ENCODE results near the gene CDC25C.

Gene CDC25C

GRCh38 chr5:138331449-138332368 lies at the start of gene CDC25C:
Gene CDC25C, minus strand, starts transcription at chr5:138331804. Its CDS starts 624 bp downstream, at chr5:138331180.
- peak; percentile 47 to 99 (median 94) for DNase-seq

- no peak for DNase-seq
These were observed 41.0 kb upstream of the CDC25C start for GRCh38 chr5:138372653-138373052.

- no peak for DNase-seq
These were observed 40.6 kb upstream of the CDC25C start for GRCh38 chr5:138372225-138372624.

- DNase-seq: no peak
These were observed 39.9 kb upstream of the CDC25C start for GRCh38 chr5:138371454-138371853.

GRCh38 chr5:138370537-138370936 lies 38.9 kb upstream of the CDC25C start:
- DNase-seq: no peak

- DNase-seq: no peak
These were observed 38.1 kb upstream of the CDC25C start for GRCh38 chr5:138369706-138370105.

GRCh38 chr5:138369261-138369660 lies 37.7 kb upstream of the CDC25C start:
- no peak for DNase-seq

- DNase-seq: no peak
These were observed 35.2 kb upstream of the CDC25C start for GRCh38 chr5:138366632-138367382.

GRCh38 chr5:138364576-138364975 lies 33.0 kb upstream of the CDC25C start:
- no peak for DNase-seq

- DNase-seq: no peak
These were observed 29.4 kb upstream of the CDC25C start for GRCh38 chr5:138360941-138361452.

- DNase-seq: no peak
These were observed 28.0 kb upstream of the CDC25C start for GRCh38 chr5:138359621-138360020.

GRCh38 chr5:138354926-138355378 lies 23.3 kb upstream of the CDC25C start:
- DNase-seq: peak in 23 of 56 donors; percentile 4 to 60 (median 19)

- DNase-seq: peak in 1 of 56 donors; percentile 23
These were observed 22.8 kb upstream of the CDC25C start for GRCh38 chr5:138354387-138354786.

- peak in 2 of 56 donors; percentile 48 to 49 for DNase-seq
These were observed 22.0 kb upstream of the CDC25C start for GRCh38 chr5:138353560-138354080.

- DNase-seq: peak in 46 of 56 donors; percentile 28 to 81 (median 68)
These were observed 21.3 kb upstream of the CDC25C start for GRCh38 chr5:138352722-138353559.

GRCh38 chr5:138352071-138352721 lies 20.6 kb upstream of the CDC25C start, which contains the start of gene KDM3B:
Gene KDM3B, plus strand, starts transcription at chr5:138352685. Its CDS starts 111 bp downstream, at chr5:138352796.
- DNase-seq: peak in 42 of 56 donors; percentile 25 to 88 (median 69)

- no peak for DNase-seq
These were observed 19.9 kb upstream of the CDC25C start for GRCh38 chr5:138351517-138351916.

GRCh38 chr5:138351056-138351455 lies 19.5 kb upstream of the CDC25C start:
- DNase-seq: no peak

GRCh38 chr5:138350563-138350890 lies 18.9 kb upstream of the CDC25C start:
- DNase-seq: no peak

Data from nucleus accumbens (tissue), 56 donors.